ENCODE results near the gene ATF7IP. TPM values are rescaled to one million over a fixed set of nuclear protein-coding genes. Genes with fewer than 3 reads are reported as not detected.

Gene ATF7IP
- total and polyA plus RNA-seq, 10 donors = 10.2 to 170 (median 111) TPM

DNA sequence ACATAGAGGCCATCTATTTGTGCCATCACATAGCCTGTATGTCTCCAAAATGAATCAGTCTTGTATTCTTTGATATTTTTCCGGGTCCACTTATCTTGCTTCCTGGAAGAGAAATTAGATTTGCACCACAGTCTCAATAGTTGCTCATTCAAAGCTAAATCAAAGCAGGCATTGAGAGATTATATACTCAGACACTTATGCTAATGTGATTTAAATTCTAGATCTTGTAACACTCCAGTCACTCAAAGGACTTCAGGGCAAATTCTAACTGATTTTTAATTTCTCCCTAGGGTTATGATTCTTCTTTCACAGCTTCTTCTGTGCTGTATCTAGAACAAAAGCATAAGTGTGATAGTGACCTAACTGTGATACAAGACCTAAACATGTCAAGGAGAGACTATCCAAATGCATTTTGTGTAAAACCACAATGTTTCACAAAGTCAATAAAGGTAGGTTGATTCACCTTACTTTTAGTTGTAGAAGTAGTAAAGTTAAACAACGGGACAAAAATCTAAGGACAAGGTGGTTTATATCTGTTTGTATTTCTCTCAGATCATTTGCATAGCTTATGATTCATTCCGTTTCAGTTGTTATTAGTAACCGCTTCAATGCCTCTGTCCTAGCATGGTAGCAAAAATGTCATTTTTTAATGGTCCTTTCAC, 175.4 kb downstream of the ATF7IP start:
- intact Hi-C loops (cut with DNase I; ENCODE audit: low total_unique reads) = no loop called here
- TF ChIP-seq POLR2AphosphoS5 (IDR thresholded peaks at IDR 0.05) (no peak), POLR2A (IDR thresholded peaks at IDR 0.05) (no peak)
- TF ChIP-seq, protein P1, sequence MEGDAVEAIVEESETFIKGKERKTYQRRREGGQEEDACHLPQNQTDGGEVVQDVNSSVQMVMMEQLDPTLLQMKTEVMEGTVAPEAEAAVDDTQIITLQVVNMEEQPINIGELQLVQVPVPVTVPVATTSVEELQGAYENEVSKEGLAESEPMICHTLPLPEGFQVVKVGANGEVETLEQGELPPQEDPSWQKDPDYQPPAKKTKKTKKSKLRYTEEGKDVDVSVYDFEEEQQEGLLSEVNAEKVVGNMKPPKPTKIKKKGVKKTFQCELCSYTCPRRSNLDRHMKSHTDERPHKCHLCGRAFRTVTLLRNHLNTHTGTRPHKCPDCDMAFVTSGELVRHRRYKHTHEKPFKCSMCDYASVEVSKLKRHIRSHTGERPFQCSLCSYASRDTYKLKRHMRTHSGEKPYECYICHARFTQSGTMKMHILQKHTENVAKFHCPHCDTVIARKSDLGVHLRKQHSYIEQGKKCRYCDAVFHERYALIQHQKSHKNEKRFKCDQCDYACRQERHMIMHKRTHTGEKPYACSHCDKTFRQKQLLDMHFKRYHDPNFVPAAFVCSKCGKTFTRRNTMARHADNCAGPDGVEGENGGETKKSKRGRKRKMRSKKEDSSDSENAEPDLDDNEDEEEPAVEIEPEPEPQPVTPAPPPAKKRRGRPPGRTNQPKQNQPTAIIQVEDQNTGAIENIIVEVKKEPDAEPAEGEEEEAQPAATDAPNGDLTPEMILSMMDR (IDR thresholded peaks at IDR 0.05 in 8 of 11, conservative IDR thresholded peaks at IDR 0.05 in 3 of 11) = no peak
- H3K27me3 ChIP-seq (replicated peaks in 1 of 7) = no peaks in the 10 kb centered on the region
- no peak overlapping the region for H3K4me3 ChIP-seq
- H3K4me1 ChIP-seq = no peaks in the 10 kb centered on the region
- peaks cover 0 to 55% (median 0%) of the 10 kb centered on the region in 6 donors for H3K36me3 ChIP-seq
- H3K9me3 ChIP-seq = no peaks in the 10 kb centered on the region
- H3K27ac ChIP-seq = no peak overlapping the region
- WGBS, 5 donors = 74 to 92% (median 80%) methylated on average over 4 of the region's 4 CpGs
- DNase-seq = no peak

DNA sequence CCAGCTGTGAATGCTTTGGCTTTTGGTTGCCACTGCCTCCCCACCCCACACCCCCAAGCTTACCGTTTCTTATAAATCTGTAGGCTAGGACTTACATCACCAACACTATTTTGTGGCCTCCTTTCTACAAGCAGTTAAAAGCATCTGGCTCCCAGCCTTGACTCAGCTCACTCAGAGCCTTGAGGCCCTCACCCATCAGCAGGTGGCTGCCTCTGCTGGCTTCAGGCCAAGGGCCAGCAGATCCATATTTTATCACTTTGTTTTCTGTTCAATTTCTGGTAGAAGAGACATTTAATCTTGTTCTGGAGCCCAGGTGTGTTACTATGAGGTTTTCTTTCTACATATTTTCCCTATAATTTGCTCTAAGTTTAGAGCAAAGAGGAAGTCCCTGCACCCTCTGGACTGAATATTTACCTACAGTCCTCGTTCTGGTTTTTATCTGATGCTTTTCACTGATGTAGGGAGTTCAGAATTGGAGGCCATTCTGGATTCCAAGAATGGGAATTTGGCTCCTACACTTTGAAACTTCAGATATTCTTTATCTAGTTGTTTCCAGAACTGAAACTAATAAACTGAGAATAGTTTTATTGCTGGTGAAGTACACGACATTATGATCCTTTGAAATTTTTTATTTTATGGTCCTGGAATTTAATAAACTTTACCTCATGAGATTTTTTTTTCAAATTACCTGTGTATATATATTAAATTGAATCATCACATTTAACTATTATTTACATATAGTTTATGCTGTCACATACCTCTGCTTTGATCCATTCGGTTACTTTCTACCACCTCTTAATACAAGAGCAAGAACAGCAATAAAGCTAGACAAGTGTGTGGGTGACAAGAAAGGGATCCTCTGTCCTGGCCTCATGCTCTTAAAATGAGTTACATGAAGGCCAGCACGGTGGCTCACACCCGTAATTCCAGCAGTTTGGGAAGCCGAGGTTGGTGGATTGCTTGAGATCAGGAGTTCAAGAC, 180.0 kb downstream of the ATF7IP start:
- 79 to 91% (median 86%) methylated on average over 7 of the region's 7 CpGs for WGBS, 5 donors

DNA sequence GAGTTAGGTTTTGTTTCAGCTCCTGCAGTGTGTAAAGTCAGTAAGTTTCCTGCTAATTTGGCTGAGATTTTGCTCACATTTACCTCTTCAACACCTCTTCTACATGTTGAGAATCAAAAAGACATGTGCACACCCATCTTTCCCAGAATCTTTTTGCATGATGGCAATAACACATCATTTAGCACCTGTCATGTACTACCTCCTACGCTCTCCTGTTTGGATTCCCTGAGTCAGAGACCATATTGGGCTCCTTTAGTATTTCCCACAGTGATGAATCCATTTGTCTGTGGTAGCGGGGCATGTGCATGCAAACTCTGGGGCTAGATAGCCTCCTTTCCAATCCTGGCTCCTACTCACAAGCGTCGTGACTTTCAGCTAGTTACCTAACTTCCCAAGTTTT, 182.1 kb downstream of the ATF7IP start:
- Histone ChIP-seq H3K27me3 (replicated peaks in 1 of 7) (no peaks in the 10 kb centered on the region), H3K9me3 (no peaks in the 10 kb centered on the region), H3K36me3 (peaks cover 0 to 12% (median 0%) of the 10 kb centered on the region in 6 donors), H3K4me1 (no peaks in the 10 kb centered on the region), H3K27ac (no peak overlapping the region), H3K4me3 (no peak overlapping the region)
- intact Hi-C loops (cut with DNase I; ENCODE audit: low total_unique reads) = no loop called here
- no peak for DNase-seq
- 95 to 98% (median 96%) methylated on average over 4 of the region's 4 CpGs for WGBS, 5 donors
- TF ChIP-seq POLR2AphosphoS5 (IDR thresholded peaks at IDR 0.05) (no peak), POLR2A (IDR thresholded peaks at IDR 0.05) (no peak)
- TF ChIP-seq, protein P1 (IDR thresholded peaks at IDR 0.05 in 8 of 11, conservative IDR thresholded peaks at IDR 0.05 in 3 of 11) = no peak

More for the DNA sequence above, 180.0 kb downstream of the ATF7IP start:
- intact Hi-C loops (cut with DNase I; ENCODE audit: low total_unique reads) = no loop called here
- Histone ChIP-seq H3K9me3 (no peaks in the 10 kb centered on the region), H3K36me3 (peaks cover 0 to 20% (median 0%) of the 10 kb centered on the region in 6 donors), H3K27ac (no peak overlapping the region), H3K4me3 (no peak overlapping the region), H3K27me3 (replicated peaks in 1 of 7) (no peaks in the 10 kb centered on the region), H3K4me1 (no peaks in the 10 kb centered on the region)
- no peak for DNase-seq
- TF ChIP-seq, protein P1 (IDR thresholded peaks at IDR 0.05 in 8 of 11, conservative IDR thresholded peaks at IDR 0.05 in 3 of 11) = no peak
- TF ChIP-seq POLR2A (IDR thresholded peaks at IDR 0.05) (no peak), POLR2AphosphoS5 (IDR thresholded peaks at IDR 0.05) (no peak)

DNA sequence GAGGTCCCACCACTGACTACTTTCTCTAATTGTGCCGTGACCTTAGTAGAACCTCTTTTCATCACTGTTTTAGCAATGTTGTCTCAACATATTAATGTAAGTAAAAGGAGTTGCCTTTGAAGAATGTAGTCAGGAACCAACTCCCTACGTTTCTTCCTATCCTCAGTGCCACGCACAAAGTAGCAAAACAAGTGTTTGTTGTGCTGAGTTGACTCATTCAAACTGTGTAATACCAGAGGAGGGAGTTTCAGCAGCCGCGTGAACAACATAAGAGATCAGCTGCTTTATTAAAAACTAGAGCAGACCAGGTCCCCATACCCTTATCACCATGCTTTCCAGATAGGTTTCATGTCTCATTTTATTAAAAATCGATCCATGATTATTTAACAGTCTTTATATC, 183.1 kb downstream of the ATF7IP start:
- Histone ChIP-seq H3K9me3 (no peaks in the 10 kb centered on the region), H3K4me3 (no peak overlapping the region), H3K36me3 (peaks cover 0 to 18% (median 0%) of the 10 kb centered on the region in 6 donors), H3K27me3 (replicated peaks in 1 of 7) (peaks cover 0 to 4% (median 0%) of the 10 kb centered on the region in 7 donors), H3K27ac (no peak overlapping the region), H3K4me1 (peaks cover 0 to 7% (median 0%) of the 10 kb centered on the region in 6 donors)
- 88 to 93% (median 90%) methylated on average over 6 of the region's 6 CpGs for WGBS, 5 donors
- no peak for DNase-seq
- intact Hi-C loops (cut with DNase I; ENCODE audit: low total_unique reads) = no loop called here
- TF ChIP-seq POLR2A (IDR thresholded peaks at IDR 0.05) (no peak), POLR2AphosphoS5 (IDR thresholded peaks at IDR 0.05) (no peak)
- TF ChIP-seq, protein P1 (IDR thresholded peaks at IDR 0.05 in 8 of 11, conservative IDR thresholded peaks at IDR 0.05 in 3 of 11) = no peak
